ENCODE results near the gene HNRNPA2B1. TPM values are rescaled to one million over a fixed set of nuclear protein-coding genes. Genes with fewer than 3 reads are reported as not detected.

HNRNPA2B1 gene
- total RNA-seq, 2 donors from 2014 or later: 185 to 189 TPM

DNA sequence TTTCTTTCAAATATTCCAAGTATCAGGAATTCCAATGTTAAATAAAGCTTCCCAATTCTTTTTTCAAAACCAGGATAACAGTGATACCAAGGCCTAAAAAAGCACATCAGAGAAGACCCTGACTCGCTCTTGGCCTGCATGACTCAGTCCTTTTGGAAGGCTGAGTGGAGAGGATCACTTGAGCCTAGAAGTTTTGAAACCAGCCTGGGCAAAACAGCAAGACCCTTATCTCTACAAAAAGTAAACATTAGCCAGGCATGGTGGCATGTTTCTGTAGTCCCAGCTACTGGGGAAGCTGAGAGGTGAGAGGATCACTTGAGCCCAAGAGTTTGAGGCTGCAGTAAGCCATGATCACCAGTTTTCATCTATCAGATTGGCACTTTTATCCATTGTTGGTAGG, 29.9 kb downstream of the HNRNPA2B1 start:
- WGBS: 100% methylated on average over 1 of the region's 1 CpG

DNA sequence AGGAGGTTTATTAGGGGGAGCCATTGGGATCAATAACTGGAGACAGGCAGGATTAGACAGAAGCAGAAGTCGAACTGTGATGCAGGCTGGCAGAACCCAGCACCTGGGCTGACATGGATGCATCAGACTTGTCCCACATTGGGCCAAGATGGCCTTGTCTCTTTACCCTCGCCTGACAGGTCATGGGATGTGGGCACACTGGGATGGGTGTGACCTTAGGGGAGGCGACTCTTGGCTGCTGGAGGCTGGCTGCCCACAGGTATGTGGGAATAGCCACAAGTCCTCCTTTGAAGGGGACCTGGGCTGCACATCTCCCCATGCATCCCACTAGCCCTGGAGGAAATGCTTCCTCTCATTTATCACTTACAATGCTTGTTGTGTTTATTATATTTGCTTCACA, 31.3 kb downstream of the HNRNPA2B1 start:
- WGBS: 87% methylated on average over 3 of the region's 3 CpGs
- TF ChIP-seq POLR2A (IDR thresholded peaks at IDR 0.05) (no peak), POLR2AphosphoS5 (IDR thresholded peaks at IDR 0.05) (no peak)
- TF ChIP-seq, protein P1, sequence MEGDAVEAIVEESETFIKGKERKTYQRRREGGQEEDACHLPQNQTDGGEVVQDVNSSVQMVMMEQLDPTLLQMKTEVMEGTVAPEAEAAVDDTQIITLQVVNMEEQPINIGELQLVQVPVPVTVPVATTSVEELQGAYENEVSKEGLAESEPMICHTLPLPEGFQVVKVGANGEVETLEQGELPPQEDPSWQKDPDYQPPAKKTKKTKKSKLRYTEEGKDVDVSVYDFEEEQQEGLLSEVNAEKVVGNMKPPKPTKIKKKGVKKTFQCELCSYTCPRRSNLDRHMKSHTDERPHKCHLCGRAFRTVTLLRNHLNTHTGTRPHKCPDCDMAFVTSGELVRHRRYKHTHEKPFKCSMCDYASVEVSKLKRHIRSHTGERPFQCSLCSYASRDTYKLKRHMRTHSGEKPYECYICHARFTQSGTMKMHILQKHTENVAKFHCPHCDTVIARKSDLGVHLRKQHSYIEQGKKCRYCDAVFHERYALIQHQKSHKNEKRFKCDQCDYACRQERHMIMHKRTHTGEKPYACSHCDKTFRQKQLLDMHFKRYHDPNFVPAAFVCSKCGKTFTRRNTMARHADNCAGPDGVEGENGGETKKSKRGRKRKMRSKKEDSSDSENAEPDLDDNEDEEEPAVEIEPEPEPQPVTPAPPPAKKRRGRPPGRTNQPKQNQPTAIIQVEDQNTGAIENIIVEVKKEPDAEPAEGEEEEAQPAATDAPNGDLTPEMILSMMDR (IDR thresholded peaks at IDR 0.05): no peak
- DNase-seq (ENCODE audit: low spot score): no peak
- intact Hi-C loops (cut with DNase I): no loop called here
- no peak overlapping the region for H3K4me3 ChIP-seq
- H3K9me3 ChIP-seq: no peaks in the 10 kb centered on the region
- no peaks in the 10 kb centered on the region for H3K4me1 ChIP-seq (replicated peaks)
- no peaks in the 10 kb centered on the region for H3K27me3 ChIP-seq (replicated peaks; ENCODE audit: insufficient read depth)
- H3K36me3 ChIP-seq: no peaks in the 10 kb centered on the region
- H3K27ac ChIP-seq: no peak overlapping the region

More for the DNA sequence above, 29.9 kb downstream of the HNRNPA2B1 start:
- Histone ChIP-seq H3K27ac (no peak overlapping the region), H3K36me3 (no peaks in the 10 kb centered on the region), H3K9me3 (no peaks in the 10 kb centered on the region), H3K27me3 (replicated peaks; ENCODE audit: insufficient read depth) (no peaks in the 10 kb centered on the region), H3K4me1 (replicated peaks) (no peaks in the 10 kb centered on the region), H3K4me3 (no peak overlapping the region)
- intact Hi-C loops (cut with DNase I): no loop called here
- no peak for DNase-seq (ENCODE audit: low spot score)
- TF ChIP-seq POLR2A (IDR thresholded peaks at IDR 0.05): no peak
- TF ChIP-seq POLR2AphosphoS5 (IDR thresholded peaks at IDR 0.05): no peak
- TF ChIP-seq, protein P1 (IDR thresholded peaks at IDR 0.05): no peak

DNA sequence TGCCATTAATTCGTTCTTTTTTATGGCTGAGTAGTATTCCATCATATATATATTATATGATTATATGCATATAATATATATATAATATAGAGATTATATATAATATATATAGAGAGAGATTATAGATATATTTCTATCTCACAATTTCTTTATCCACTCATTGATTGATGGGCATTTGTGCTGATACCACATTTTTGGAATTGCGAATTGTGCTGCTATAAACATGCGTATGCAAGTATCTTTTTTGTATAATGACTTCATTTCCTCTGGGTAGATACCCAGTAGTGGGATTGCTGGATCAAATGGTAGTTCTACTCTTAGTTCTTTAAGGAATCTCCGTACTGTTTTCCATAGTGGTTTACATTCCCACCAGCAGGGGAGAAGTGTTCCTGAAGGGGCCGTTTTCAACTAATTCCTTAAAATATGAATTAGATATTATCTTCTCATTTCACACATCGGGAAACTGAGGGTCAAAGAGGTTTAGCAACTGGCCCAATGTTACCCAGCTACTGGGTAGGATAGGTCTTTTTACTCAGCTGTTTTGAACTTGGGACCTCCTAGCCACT, 32.0 kb downstream of the HNRNPA2B1 start:
- H3K4me3 ChIP-seq: no peak overlapping the region
- H3K27me3 ChIP-seq (replicated peaks; ENCODE audit: insufficient read depth): no peaks in the 10 kb centered on the region
- DNase-seq (ENCODE audit: low spot score): no peak
- no peaks in the 10 kb centered on the region for H3K9me3 ChIP-seq
- no peaks in the 10 kb centered on the region for H3K4me1 ChIP-seq (replicated peaks)
- TF ChIP-seq, protein P1 (IDR thresholded peaks at IDR 0.05): no peak
- TF ChIP-seq POLR2AphosphoS5 (IDR thresholded peaks at IDR 0.05) (no peak), POLR2A (IDR thresholded peaks at IDR 0.05) (no peak)
- no peak overlapping the region for H3K27ac ChIP-seq
- WGBS: 91% methylated on average over 6 of the region's 6 CpGs
- intact Hi-C loops (cut with DNase I): no loop called here
- no peaks in the 10 kb centered on the region for H3K36me3 ChIP-seq

DNA sequence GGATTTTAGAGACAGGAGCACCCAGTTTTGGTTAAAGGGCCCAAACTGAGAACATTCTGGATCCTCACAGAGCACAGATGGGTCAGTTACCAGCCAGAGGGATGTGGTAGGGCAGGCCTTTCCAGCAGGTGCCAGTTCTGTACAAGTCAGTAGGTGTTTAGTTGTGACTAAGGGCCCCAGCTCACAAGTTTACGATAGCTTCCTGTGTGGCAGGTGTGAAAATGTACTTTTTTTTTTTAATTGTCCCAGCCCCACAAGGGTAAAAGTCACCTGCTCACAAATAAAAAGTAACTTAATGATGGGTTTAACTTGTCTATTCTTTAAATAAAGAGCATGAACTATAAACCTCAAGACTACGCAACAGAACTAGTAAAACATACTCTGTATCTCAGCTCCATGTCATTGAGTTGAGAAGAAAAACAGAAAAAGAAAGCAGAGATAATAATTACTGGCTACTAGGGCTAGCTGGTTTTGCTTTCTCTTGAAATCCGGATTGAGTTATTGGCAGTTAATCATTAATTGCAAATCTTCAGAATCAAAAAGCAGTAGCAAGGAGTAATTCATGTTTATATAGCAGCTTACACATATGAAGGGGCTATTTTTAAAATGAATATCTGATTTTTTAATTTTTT, 33.1 kb downstream of the HNRNPA2B1 start:
- H3K4me1 ChIP-seq (replicated peaks): no peaks in the 10 kb centered on the region
- H3K27me3 ChIP-seq (replicated peaks; ENCODE audit: insufficient read depth): no peaks in the 10 kb centered on the region
- H3K9me3 ChIP-seq: no peaks in the 10 kb centered on the region
- TF ChIP-seq POLR2A (IDR thresholded peaks at IDR 0.05) (no peak), POLR2AphosphoS5 (IDR thresholded peaks at IDR 0.05) (no peak)
- TF ChIP-seq, protein P1 (IDR thresholded peaks at IDR 0.05): no peak
- 72% methylated on average over 3 of the region's 3 CpGs for WGBS
- no peak overlapping the region for H3K27ac ChIP-seq
- no peak for DNase-seq (ENCODE audit: low spot score)
- no peak overlapping the region for H3K4me3 ChIP-seq
- no peaks in the 10 kb centered on the region for H3K36me3 ChIP-seq
- intact Hi-C loops (cut with DNase I): no loop called here

DNA sequence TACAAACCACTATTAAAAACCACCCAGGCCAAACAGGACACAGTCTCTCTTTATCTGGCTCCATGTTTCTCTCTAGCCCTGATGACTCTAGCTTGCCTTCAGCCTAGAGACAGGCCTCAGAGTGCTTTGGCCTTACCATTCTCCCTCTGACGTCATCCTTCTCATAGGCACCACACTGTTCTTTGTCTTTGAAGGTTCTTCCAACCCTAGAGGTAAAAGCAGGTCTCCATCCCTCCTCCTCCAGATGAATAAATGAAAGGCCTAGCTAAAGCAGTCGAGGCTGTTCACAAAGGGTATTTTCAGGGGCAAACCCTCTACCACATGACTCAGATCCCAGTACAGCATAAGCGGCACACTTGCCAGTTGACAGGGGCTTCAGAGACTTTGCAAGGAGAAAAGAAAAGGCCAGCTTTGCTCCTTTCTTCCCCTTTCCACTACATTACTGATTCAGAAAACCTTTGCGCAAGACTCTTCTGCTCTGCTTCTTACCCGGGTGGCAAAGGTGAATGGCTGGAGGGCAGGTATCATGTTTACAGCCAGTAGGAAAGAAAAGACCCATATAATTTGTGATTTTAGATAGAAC, 33.8 kb downstream of the HNRNPA2B1 start:
- DNase-seq (ENCODE audit: low spot score): no peak
- TF ChIP-seq POLR2AphosphoS5 (IDR thresholded peaks at IDR 0.05) (no peak), POLR2A (IDR thresholded peaks at IDR 0.05) (no peak)
- WGBS: 71% methylated on average over 5 of the region's 5 CpGs
- Histone ChIP-seq H3K4me3 (no peak overlapping the region), H3K27me3 (replicated peaks; ENCODE audit: insufficient read depth) (no peaks in the 10 kb centered on the region), H3K27ac (no peak overlapping the region), H3K9me3 (no peaks in the 10 kb centered on the region), H3K36me3 (no peaks in the 10 kb centered on the region), H3K4me1 (replicated peaks) (no peaks in the 10 kb centered on the region)
- intact Hi-C loops (cut with DNase I): no loop called here

All from prostate gland (tissue), 2 donors.